ENCODE measurements around the gene SLC17A1.

Gene SLC17A1

DNA sequence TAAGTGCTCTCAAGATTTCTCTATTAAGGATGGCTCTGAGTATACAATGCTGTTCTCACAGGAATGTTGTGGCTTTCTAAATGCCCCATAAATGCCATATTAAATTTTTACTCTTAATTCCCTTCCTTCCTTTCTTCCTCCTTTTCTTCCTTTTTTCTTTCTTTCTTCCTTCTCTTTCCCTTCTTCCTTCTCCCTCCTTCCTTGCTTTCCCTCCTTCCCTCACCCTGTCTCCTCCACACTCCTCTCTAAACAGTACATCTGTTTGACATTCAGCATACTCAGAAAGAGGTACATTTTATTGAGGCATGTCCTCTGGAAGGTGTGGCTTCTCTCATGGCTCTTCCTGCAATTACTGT, 433 bp upstream of the SLC17A1 start:
- DNase-seq, result no peak
- ATAC-seq, result no peak

GRCh38 chr6:25830458-25830857, 1.4 kb downstream of the SLC17A1 start:
- DNase-seq (no peak), ATAC-seq (no peak)

GRCh38 chr6:25829375-25829774, 2.5 kb downstream of the SLC17A1 start:
- ATAC-seq, result peak; percentile 57
- DNase-seq, result no peak

DNA sequence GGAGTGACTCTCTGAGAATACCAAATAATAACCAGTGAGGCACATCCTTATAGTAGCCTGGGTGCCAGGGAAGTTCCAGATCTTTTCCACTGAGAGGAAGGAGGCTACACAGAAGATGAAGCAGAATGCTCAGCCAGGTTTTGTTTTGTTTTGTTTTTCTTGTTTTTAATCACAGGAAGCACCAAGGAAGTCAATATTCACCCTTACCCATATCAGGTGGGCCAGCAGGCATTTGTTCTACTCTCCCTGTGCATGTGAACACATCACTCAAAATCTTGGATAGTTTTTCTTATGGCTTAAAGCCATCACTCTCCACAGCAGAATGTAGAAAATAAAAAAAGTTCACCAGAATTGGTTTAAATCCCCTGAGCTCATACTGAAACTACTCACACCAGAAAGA, 10.5 kb downstream of the SLC17A1 start:
- DNase-seq, result no peak
- ATAC-seq, result no peak

DNA sequence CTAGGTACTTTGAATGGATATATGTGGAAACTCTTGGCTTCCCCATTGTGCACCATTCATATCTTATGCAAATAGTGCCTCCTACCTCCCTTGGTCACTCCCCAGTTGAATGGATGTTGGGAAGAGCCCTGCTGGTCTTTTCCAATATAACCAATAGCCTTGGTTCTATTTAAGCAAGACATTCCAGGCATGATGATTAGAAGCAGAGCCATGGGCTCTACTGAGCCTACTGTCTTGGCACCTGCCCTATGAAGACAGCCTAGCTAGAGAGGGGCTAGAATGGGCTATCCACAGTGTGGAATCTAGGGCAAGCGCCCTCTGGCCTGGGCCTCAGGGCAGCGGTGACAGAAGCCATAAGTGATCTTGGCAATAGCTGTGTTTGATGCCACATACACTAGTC, 15.6 kb downstream of the SLC17A1 start:
- DNase-seq (no peak), ATAC-seq (no peak)

DNA sequence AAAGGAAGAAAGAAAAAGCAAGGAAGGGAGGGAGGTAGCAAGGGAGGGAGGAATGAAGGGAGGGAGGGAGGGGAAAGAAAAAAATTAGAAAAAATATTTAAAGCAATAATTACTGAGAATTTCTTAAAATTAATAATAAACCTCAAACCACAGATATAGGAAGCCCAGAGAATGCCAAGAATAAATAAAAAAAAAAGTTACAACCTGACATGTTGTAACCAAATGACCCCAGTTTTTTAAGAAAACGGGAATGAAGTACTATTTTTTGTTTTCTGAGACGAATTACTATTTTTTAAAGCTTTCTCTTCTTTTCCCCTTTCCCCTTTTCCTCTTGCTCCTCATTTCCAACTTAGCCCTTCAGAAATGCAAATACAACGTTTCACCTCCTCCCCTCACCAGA, 16.7 kb downstream of the SLC17A1 start:
- ATAC-seq, result no peak
- DNase-seq, result no peak

- ATAC-seq (no peak), DNase-seq (no peak)
These were observed 27.0 kb downstream of the SLC17A1 start for GRCh38 chr6:25804804-25805203.

- no peak for ATAC-seq
- no peak for DNase-seq
These were observed 30.4 kb downstream of the SLC17A1 start for GRCh38 chr6:25801436-25801835.

DNA sequence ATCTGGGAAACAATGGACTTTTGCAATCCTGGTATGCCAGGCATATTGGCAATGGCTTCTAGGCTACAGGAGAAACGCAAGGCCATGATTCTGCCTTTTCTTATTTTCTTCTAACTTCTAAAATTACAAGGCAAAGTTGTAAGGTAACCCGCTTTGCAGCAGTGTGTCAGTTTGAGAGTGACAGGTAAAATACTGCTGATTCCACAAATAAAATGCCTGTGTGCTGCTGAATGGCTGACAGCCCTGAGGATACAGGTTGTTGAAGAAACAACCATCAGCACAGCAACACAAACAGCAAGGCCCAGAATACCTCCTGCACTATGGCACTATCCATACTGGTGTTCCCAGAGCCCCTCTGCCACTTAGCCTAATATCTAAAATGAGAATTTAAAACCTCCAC, 37.1 kb downstream of the SLC17A1 start:
- ATAC-seq (no peak), DNase-seq (no peak)

- DNase-seq (no peak), ATAC-seq (no peak)
These were observed 37.9 kb downstream of the SLC17A1 start for GRCh38 chr6:25793970-25794369.

- ATAC-seq, result no peak
- DNase-seq, result no peak
These were observed 39.8 kb downstream of the SLC17A1 start for GRCh38 chr6:25792016-25792415.

DNA sequence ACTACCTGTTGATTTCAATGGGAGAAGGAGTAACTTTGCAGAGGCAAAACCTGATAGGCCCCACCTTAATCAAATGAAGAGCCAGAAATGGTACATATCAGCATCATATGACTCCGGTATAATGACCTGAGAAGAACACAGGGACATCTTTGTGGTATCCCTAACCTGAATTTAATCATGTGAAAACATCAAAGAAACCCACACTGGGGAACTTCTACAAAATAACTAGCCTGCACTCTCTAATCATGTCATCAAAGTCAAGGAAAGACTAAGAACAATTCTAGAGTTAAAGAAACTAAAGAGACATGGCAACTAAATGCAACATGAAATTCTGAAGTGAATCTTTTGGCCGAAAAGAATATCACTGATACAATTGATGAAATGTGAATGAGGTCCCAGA, 42.4 kb downstream of the SLC17A1 start:
- no peak for DNase-seq
- ATAC-seq, result no peak

DNA sequence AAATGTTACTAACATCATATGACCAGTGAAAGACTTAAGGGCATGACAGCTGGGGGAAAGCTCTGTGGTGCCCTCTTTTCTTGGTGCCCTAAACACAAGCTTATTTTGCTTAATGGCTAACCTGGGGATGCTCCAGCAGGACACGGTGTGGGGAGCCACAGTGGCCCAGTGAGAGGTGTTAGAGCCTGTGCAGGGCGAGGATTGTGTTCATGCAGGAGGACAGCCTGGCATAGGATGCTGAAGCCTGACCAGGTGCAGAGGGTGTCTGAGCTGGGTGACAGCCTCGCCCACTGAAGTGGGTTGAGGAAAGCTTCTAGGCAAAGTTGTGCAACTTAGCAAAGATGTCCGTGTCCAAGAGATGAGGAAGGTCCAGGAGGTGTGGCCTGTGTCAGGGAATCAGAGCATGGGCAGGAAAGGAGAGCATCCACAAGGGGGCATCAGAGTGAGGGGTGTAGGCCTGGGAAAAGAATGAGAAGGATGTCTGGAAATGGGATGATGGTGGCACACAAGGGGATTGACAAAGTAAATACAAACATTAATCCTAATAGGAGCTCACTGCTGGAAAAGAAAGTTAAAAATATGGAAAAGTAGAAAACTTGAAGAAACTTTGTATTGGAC, 43.4 kb downstream of the SLC17A1 start:
- peak; percentile 54 for DNase-seq

DNA sequence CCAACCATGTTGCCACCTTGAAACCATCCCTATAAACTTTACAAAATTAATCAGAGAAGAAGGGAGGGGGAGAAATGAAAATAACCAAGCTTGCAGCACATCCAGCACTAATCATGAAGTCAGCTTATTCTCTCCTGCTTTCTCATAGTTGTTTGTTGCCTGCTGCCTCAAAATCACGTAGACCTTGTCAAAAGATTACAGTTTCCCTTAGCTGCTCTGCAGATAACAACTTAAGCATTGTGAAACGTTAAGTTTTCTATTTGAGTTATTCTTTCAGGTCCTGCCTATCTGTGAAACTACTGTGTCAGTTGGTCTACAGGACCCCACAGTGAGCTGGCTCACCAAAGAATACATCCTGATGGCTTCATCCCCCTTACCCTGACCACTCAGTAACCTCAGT, 44.4 kb downstream of the SLC17A1 start:
- DNase-seq, result no peak
- no peak for ATAC-seq

More for the DNA sequence above, 43.4 kb downstream of the SLC17A1 start:
- no peak for ATAC-seq

GRCh38 chr6:25781134-25781533, 50.7 kb downstream of the SLC17A1 start:
- no peak for ATAC-seq
- no peak for DNase-seq

- no peak for DNase-seq
- ATAC-seq, result peak; percentile 43
These were observed 53.8 kb downstream of the SLC17A1 start for GRCh38 chr6:25777856-25778649.

DNA sequence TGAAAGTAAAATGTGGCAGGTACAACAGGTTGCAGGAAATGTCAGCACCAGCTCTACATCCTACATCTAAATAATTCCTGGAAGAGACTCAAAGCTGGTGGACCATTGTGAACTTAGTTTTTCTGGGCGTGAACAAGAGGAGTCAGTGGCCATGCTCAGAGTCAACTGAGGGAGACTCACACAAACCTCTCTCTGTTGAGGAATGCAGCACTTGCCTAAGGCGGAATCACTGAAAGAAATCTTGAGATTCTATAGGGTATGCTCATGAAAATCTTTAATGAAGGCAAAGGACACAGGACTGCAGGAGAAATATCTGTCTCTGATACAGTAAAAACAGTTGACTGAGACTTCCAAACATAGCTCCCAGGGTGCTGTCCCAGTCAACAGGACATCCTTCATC, 54.8 kb downstream of the SLC17A1 start:
- ATAC-seq (no peak), DNase-seq (no peak)

DNA sequence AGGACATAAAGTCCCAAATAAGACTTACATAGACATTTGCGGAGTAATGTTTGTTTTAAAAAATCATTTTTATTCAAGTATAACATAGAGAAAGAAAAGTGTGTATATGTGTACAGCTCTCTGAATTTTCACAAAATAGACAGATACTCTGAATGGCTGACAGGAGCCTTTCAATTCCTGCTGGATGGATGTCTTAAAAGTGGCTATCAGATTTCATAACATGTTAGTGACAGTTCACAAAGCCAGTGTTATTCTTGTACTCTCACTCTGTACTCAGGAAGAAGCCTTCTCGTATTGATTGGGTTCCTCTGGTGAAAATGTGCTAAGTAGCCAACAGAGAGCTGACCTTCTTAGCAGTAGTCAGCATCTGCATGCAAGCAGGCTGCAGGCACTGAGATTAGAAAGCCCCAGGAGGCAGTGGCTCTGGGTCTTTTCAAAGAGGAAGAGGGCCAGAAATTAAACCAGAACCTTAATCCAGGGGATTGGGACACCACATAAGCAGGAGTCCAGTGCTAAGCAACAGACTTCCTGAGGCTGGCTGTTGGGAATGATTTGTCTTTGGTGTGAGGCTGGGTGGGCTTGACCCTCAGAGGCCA, 57.6 kb downstream of the SLC17A1 start:
- no peak for ATAC-seq
- no peak for DNase-seq

DNA sequence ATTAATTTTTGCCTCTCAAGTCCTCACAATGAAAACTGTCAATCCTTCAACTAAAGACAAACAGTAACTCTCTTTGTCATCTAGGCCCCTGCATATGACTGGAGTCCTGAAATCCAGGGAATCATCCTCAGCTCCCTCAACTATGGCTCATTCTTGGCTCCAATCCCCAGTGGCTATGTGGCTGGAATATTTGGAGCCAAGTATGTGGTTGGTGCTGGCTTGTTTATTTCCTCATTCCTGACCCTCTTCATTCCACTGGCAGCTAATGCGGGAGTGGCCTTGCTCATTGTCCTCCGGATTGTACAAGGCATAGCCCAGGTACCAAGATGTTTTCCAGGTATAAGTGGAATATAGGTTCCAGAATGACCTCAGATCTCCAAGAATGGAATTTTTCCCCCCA, 61.9 kb downstream of the SLC17A1 start:
- DNase-seq (no peak), ATAC-seq (no peak)

DNA sequence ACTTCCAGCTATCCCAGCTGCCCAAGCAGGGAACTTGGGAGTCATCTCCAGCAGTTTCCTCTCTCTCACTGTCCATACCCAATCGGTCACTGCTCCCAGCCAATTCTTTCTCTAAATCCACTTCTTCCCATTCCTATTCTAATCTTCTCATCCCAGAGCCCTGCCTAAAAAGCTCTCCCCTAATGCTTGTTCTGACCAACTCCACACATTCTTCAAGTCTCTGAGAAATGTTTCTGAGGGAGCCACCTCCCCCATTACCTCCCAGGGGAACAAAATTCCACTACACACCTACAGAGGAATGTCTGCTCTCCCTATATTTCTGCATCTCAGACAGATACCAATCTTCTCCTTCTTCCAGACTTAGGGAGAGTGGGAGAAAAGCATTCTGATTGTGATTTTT, 63.3 kb downstream of the SLC17A1 start:
- no peak for ATAC-seq

GRCh38 chr6:25764611-25765010, 67.2 kb downstream of the SLC17A1 start:
- DNase-seq (no peak), ATAC-seq (no peak)

More for the DNA sequence above, 63.3 kb downstream of the SLC17A1 start:
- DNase-seq, result no peak

- DNase-seq, result no peak
- ATAC-seq, result no peak
These were observed 73.8 kb downstream of the SLC17A1 start for GRCh38 chr6:25757936-25758642.

Data from stimulated activated naive CD8-positive, alpha-beta T cell treated with anti-CD3 and anti-CD28 coated beads, Interleukin-15, Interleukin-2, amounts not matched to agents 100 U/mL and 50 U/mL, for 24 hours (primary cell).